ENCODE measurements around the gene WBP1.

Gene WBP1

DNA sequence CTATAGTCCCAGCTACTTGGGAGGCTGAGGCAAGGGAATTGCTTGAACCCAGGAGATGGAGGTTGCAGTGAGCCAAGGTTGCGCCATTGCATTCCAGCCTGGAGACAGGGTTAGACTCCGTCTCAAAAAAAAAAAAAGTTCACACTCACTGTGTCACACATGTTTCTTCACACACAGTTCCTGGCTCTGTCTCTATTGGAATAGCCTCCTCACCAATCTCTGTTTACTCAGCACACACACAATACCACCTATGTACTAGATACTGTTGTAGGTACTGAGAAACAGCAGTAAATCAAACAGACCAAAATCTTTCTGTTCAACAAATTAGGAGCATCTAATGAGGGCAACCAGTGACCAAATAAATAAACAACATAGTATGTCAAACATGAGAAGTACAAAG is 27.9 kb downstream of the WBP1 start:
- Histone ChIP-seq H3K4me3 (ENCODE audit: low read depth, low read length) (no peak overlapping the region), H3K27me3 (replicated peaks) (no peaks in the 10 kb centered on the region), H3K27ac (no peak overlapping the region), H3K36me3 (replicated peaks) (peaks cover 10% of the 10 kb centered on the region)
- in situ Hi-C loops (cut with HindIII; ENCODE audit: low pct_ligation_motif_present, low sequenced_read_pairs) = no loop called here
- TF ChIP-seq, protein P1, sequence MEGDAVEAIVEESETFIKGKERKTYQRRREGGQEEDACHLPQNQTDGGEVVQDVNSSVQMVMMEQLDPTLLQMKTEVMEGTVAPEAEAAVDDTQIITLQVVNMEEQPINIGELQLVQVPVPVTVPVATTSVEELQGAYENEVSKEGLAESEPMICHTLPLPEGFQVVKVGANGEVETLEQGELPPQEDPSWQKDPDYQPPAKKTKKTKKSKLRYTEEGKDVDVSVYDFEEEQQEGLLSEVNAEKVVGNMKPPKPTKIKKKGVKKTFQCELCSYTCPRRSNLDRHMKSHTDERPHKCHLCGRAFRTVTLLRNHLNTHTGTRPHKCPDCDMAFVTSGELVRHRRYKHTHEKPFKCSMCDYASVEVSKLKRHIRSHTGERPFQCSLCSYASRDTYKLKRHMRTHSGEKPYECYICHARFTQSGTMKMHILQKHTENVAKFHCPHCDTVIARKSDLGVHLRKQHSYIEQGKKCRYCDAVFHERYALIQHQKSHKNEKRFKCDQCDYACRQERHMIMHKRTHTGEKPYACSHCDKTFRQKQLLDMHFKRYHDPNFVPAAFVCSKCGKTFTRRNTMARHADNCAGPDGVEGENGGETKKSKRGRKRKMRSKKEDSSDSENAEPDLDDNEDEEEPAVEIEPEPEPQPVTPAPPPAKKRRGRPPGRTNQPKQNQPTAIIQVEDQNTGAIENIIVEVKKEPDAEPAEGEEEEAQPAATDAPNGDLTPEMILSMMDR (IDR thresholded peaks at IDR 0.05; ENCODE audit: low read depth, low read length, missing control alignments) = no peak
- DNase-seq = no peak

GRCh38 chr2:74488643-74489481 is 30.6 kb downstream of the WBP1 start:
- TF ChIP-seq, protein P1 (IDR thresholded peaks at IDR 0.05; ENCODE audit: low read depth, low read length, missing control alignments) = peak; percentile 4
- H3K27me3 ChIP-seq (replicated peaks) = no peaks in the 10 kb centered on the region
- H3K27ac ChIP-seq = no peak overlapping the region
- in situ Hi-C loops (cut with HindIII; ENCODE audit: low pct_ligation_motif_present, low sequenced_read_pairs) = no loop called here
- no peak overlapping the region for H3K4me3 ChIP-seq (ENCODE audit: low read depth, low read length)
- no peak for DNase-seq
- peaks cover 25% of the 10 kb centered on the region for H3K36me3 ChIP-seq (replicated peaks)

GRCh38 chr2:74489906-74490305 is 31.7 kb downstream of the WBP1 start:
- TF ChIP-seq, protein P1 (IDR thresholded peaks at IDR 0.05; ENCODE audit: low read depth, low read length, missing control alignments) = no peak
- Histone ChIP-seq H3K36me3 (replicated peaks) (peaks cover 29% of the 10 kb centered on the region), H3K27me3 (replicated peaks) (no peaks in the 10 kb centered on the region), H3K4me3 (ENCODE audit: low read depth, low read length) (no peak overlapping the region), H3K27ac (no peak overlapping the region)
- DNase-seq = no peak
- in situ Hi-C loops (cut with HindIII; ENCODE audit: low pct_ligation_motif_present, low sequenced_read_pairs) = no loop called here

DNA sequence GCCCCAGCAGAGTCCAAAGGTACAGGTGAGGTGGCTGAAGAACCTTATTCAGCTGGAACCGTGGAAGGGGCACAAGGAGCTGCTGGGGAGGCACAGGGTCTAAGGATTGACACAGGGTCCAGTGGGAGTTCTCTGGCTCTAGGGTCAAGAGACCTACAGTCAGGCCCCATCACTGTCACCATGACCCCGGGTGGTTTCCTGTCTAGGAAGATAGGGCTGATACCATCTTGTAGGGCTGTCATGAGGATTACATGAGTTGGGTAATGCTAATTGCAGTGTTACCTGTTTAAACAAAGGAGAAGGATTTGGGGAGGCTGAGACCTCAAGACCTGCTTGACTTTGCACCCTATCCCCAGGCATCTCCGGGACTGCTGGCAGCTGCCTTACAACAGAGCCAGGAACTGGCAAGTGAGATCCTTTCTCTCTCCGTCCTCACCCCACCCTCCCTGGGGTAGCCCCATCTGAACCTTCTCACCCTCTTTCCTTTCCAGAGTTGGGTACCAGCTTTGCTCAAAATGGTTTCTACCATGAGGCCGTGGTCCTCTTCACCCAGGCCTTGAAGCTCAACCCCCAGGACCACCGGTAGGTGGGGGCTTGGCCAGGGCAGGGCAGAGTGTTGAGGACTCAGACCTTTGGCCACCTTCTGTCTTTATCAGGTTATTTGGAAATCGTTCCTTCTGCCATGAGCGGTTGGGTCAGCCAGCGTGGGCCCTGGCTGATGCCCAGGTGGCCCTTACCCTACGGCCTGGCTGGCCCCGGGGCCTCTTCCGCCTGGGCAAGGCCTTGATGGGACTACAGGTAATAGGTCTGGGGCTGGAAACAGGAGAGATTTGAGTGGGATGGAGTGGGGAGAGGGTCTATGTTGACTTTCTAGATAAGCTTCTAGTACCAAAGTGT is 33.7 kb downstream of the WBP1 start:
- Histone ChIP-seq H3K27me3 (replicated peaks) (no peaks in the 10 kb centered on the region), H3K36me3 (replicated peaks) (peaks cover 29% of the 10 kb centered on the region), H3K27ac (no peak overlapping the region), H3K4me3 (ENCODE audit: low read depth, low read length) (no peak overlapping the region)
- DNase-seq = no peak
- TF ChIP-seq, protein P1 (IDR thresholded peaks at IDR 0.05; ENCODE audit: low read depth, low read length, missing control alignments) = no peak
- in situ Hi-C loops (cut with HindIII; ENCODE audit: low pct_ligation_motif_present, low sequenced_read_pairs) = no loop called here

DNA sequence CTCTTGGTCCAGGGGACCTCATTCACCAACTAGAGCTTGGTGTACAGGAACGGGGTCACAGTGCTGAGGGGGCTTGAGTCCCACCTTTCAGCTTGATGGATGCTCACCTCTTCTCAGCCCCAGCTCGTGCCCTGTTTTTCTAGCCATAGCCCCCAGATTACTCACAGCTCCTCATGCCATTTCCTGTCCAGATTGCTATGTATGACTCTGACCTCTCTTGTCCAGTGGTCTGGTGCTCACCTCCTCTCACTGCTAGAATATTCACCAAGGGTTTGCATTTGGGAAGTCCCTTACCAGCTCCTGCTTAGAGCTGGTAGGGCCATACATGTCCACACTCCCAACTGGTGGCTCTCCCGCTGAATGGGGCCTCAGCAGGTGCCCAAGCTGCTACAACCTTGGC is 35.3 kb downstream of the WBP1 start:
- peaks cover 29% of the 10 kb centered on the region for H3K36me3 ChIP-seq (replicated peaks)
- peaks cover 3% of the 10 kb centered on the region for H3K27me3 ChIP-seq (replicated peaks)
- no peak overlapping the region for H3K4me3 ChIP-seq (ENCODE audit: low read depth, low read length)
- DNase-seq = no peak
- no peak overlapping the region for H3K27ac ChIP-seq
- in situ Hi-C loops (cut with HindIII; ENCODE audit: low pct_ligation_motif_present, low sequenced_read_pairs) = no loop called here
- TF ChIP-seq, protein P1 (IDR thresholded peaks at IDR 0.05; ENCODE audit: low read depth, low read length, missing control alignments) = no peak

All from brain microvascular endothelial cell (primary cell).